Measurements from ENCODE around the gene MYZAP.
A peak's percentile ranks its signal among the peaks of the same experiment; 100 is the strongest.

The MYZAP gene

DNA sequence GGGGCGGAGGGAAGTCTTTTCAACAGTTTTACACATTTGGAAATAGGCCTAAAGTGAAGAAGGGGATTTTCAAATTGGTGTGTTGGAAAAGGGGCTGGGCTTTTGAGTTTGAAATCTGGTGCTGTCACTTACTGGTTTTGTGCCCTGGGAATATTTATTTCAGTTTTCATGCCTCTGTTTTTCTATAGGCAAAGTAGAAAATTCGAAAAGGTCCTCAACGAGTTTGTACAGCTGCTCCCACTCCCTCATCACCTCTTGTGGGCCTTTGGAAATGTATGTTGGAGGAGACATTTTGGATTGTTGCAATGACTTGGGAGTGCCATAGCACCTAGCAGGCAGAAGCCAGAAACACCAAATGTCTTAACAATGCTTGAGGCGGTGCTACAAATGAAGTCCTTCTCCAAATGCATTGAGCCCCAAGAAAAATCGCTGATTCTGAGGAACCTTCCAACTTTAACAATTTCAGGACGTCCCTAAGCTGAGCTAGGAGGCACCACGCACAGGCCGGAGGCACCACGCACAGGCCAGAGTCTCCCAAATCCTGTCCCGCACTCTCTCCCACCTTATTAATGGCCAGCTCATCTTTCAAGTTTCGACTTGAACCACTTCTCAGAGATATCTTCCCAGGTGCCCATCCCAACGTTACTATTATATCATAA, 114.2 kb downstream of the MYZAP start:
- DNase-seq = no peak

DNA sequence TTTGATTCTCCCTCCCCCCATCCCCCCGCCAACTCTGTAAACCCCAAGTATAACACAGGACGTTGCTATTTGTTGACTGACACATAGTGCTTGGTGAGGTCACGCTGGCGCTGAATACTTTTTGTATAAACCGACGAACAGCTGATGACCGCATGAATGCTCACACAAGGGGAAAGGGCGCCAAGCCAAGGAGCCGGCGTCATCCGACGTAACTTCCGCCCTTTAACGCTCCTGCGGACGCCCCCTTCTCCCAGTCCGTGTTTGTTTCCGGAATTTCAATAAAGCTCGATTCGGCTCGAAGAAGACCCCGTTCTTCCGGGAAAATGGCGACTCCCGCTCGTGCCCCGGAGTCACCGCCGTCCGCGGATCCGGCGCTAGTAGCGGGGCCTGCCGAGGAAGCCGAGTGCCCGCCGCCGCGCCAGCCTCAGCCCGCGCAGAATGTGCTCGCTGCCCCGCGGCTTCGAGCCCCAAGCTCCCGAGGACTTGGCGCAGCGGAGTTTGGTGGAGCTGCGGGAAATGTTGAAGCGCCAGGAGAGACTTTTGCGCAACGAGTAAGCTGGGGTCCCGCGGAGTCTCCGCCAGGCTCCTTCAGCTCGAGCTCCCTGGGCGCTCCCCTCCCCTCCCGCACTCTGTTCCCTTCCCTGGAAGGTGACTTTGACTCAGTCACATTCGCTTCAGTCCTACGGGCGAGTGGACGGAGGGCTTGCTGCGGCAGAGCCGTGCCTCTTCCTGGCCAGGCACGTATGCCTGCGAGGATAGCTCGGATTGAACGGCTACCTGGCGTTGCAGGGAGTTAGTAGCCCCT, 114.9 kb downstream of the MYZAP start, which contains the start of gene POLR2M:
Gene POLR2M (plus strand): TSS at position 310 of the 805 bp plus-strand sequence. CDS start 129 bp downstream, at position 439.
- peak; percentile 53 to 74 for DNase-seq

DNA sequence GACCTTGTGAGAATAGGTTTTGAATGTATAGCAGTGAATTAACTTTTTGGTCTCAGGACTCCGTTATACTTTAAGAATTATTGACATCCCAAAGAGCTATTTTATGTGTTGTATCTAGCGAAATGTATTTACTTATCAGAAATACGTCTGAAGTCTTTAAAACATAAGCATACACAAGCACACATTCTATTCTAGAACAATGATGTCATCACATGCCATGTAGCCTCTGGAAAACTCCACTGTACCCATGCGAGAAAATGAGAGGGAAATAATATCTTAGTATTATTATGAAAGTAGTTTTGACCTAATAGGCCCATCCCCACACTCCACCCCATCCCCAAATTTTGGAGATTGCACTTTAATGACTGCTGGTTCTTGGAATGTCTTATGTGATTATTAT, 116.3 kb downstream of the MYZAP start:
- no peak for DNase-seq

GRCh38 chr15:57718309-57718708, 126.6 kb downstream of the MYZAP start:
- no peak for DNase-seq

- DNase-seq = no peak
These were observed 129.2 kb downstream of the MYZAP start for GRCh38 chr15:57720867-57721266.

GRCh38 chr15:57726411-57726810, 134.7 kb downstream of the MYZAP start:
- DNase-seq = no peak

DNA sequence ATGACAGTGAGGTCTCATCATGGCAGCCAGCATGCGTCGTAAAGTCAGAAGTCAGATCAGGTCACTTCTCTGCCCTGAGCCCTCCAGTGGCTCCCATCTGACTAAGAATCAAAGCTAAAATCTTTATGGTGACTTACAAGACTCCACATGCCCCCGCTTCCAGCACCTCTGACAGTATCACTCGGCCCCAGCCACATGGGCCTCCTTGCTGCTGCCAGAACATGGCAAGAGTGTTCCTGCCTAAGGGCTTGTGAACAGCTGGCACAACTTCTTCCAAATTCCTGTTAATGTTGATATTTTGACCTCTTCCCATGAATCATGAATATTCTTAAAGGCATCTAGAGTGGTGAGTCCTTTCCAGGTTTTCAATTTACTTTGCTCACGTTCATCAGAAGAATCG, 135.3 kb downstream of the MYZAP start:
- no peak for DNase-seq

- no peak for DNase-seq
These were observed 136.7 kb downstream of the MYZAP start for GRCh38 chr15:57728436-57728835.

GRCh38 chr15:57730876-57731275, 139.2 kb downstream of the MYZAP start:
- DNase-seq = no peak

DNA sequence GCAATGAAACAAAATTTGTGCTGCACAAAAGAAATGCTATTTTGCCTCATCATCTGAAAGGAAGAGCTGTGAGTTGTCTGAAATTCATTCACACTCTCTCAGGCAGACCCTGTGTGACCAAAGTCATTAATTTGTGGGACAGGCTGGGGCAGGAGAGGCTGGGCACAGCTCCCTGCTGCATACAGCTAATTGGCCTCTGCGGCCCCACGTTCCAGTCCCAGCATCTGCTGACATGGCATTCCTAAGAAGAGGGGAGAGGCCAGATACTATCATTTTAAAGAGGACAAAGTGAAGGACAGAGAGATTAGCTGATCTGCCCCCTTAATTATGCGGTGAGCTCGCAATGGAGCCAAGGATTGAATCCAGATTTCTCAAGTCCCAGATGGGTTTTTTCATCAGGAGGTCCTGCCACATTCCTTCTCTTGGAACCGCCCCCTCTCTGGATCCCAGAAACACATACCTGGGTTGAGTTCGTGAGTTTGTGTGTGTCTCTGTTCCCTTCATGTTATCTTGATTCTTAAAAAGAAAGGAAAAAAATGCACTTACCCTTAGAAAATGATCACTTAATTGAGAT, 139.9 kb downstream of the MYZAP start:
- no peak for DNase-seq

- no peak for DNase-seq
These were observed 141.0 kb downstream of the MYZAP start for GRCh38 chr15:57732526-57733331.

GRCh38 chr15:57734860-57735259, 143.2 kb downstream of the MYZAP start:
- no peak for DNase-seq

Data from NCI-H187 (cell line).